Esophagus squamous epithelium (tissue), 5 donors: ENCODE results near the gene ZBTB24. TPM values are rescaled to one million over a fixed set of nuclear protein-coding genes. Genes with fewer than 3 reads are reported as not detected.

Experiments
- DNase-seq: peaks from one replicate; lab custom pipeline; 2025; lab: John Stamatoyannopoulos, UW
- H3K27ac ChIP-seq, 4 donors: fragments of 200-600 bp; sonication (generic); one replicate each; pipeline ENCODE4 v1.5.1; 2016 to 2019; ENCODE audit warnings: mild to moderate bottlenecking in 1 of 4
- H3K27me3 ChIP-seq, 4 donors: fragments of 200-600 bp; sonication (generic); 1 replicate in 3 of 4; 2 replicates in 1 of 4; pipeline versions ENCODE4 v1.5.1 to v1.6.0; 2017 to 2021; ENCODE audit warnings: antibody characterized with exemption in 1 of 4
- H3K36me3 ChIP-seq, 3 donors: fragments of 200-600 bp; sonication (generic); one replicate each; pipeline ENCODE4 v1.5.1; 2016 to 2019
- H3K4me1 ChIP-seq, 3 donors: fragments of 200-600 bp; sonication (generic); one replicate each; pipeline ENCODE4 v1.5.1; 2017 to 2019
- H3K4me3 ChIP-seq, 4 donors: fragments of 200-600 bp; sonication (generic); 1 replicate in 3 of 4; 2 replicates in 1 of 4; pipeline ENCODE4 v1.5.1; 2016 to 2019; ENCODE audit warnings: mild to moderate bottlenecking in 2 of 4, moderate library complexity in 1 of 4
- H3K9me3 ChIP-seq, 3 donors: fragments of 200-600 bp; sonication (generic); one replicate each; pipeline ENCODE4 v1.5.1; 2016 to 2019
- CTCF ChIP-seq, 6 experiments: fragments of 450-650 bp in 4 of 6; fragments of 200-600 bp in 2 of 6; sonication (generic) in 2 of 6; IDR thresholded peaks; one replicate each; pipeline ENCODE4 v1.5.1; 2016 to 2019; ENCODE audit warnings: antibody characterized with exemption in 6 of 6, mild to moderate bottlenecking in 4 of 6, moderate library complexity in 4 of 6
- POLR2A ChIP-seq, 4 donors: fragments of 450-650 bp; IDR thresholded peaks; one replicate each; pipeline ENCODE4 v1.6.1; 2017; ENCODE audit warnings: antibody characterized with exemption in 4 of 4, mild to moderate bottlenecking in 4 of 4, moderate library complexity in 3 of 4
- WGBS, 2 donors: methylation state at CpG; one replicate each; pipeline ENCODE4 v1.1.5; 2018; 5-methylcytosine and 5-hydroxymethylcytosine counted together
- intact Hi-C: fragments of 100-400 bp; cut with DNase I; formaldehyde crosslinking; loops from one replicate; pipeline ENCODE4 v1.15.0; 2022
- total RNA-seq, 4 donors: library from RNA; depleted of rRNA; stranded (reverse); fragments of >200 nt; gene quantifications; one replicate each; pipeline ENCODE4 v1.1.0, GENCODE V29; 2016
- donor health status: DM: yes; HTN: yes; CAD: no.

The ZBTB24 gene
- total RNA-seq, 4 donors from 2014 or later = 3.9 to 8.4 (median 7.0) TPM

- Histone ChIP-seq H3K4me3 (peak overlapping the region in 1 of 4 donors; percentile 21), H3K27me3 (no peaks in the 10 kb centered on the region), H3K27ac (no peak overlapping the region), H3K4me1 (peaks cover 30 to 69% (median 54%) of the 10 kb centered on the region in 3 donors), H3K36me3 (peaks cover 15 to 62% (median 21%) of the 10 kb centered on the region in 3 donors), H3K9me3 (no peaks in the 10 kb centered on the region)
- intact Hi-C loops = no loop called here
- no peak for DNase-seq
- no peak for TF ChIP-seq POLR2A (IDR thresholded peaks at IDR 0.05)
- no peak for TF ChIP-seq CTCF (IDR thresholded peaks at IDR 0.05)
- WGBS, 2 donors = 70 to 77% methylated on average over 5 of the region's 5 CpGs
These were observed 4.0 kb downstream of the ZBTB24 start for GRCh38 chr6:109478841-109479624.

- intact Hi-C loops = no loop called here
- H3K36me3 ChIP-seq = peaks cover 15 to 69% (median 21%) of the 10 kb centered on the region in 3 donors
- no peak overlapping the region for H3K27ac ChIP-seq
- H3K4me1 ChIP-seq = peaks cover 30 to 64% (median 54%) of the 10 kb centered on the region in 3 donors
- no peak for DNase-seq
- 81 to 84% methylated on average over 9 of the region's 9 CpGs for WGBS, 2 donors
- no peaks in the 10 kb centered on the region for H3K27me3 ChIP-seq
- TF ChIP-seq POLR2A (IDR thresholded peaks at IDR 0.05) = no peak
- TF ChIP-seq CTCF (IDR thresholded peaks at IDR 0.05) = no peak
- H3K9me3 ChIP-seq = no peaks in the 10 kb centered on the region
- H3K4me3 ChIP-seq = no peak overlapping the region
These were observed 4.7 kb downstream of the ZBTB24 start for GRCh38 chr6:109478222-109478805.

- H3K27me3 ChIP-seq = no peaks in the 10 kb centered on the region
- intact Hi-C loops = no loop called here
- H3K27ac ChIP-seq = no peak overlapping the region
- 80 to 90% methylated on average over 1 to 2 of the region's 2 CpGs for WGBS, 2 donors
- no peak for DNase-seq
- no peaks in the 10 kb centered on the region for H3K9me3 ChIP-seq
- no peak for TF ChIP-seq POLR2A (IDR thresholded peaks at IDR 0.05)
- TF ChIP-seq CTCF (IDR thresholded peaks at IDR 0.05) = no peak
- peaks cover 15 to 75% (median 21%) of the 10 kb centered on the region in 3 donors for H3K36me3 ChIP-seq
- H3K4me3 ChIP-seq = no peak overlapping the region
- H3K4me1 ChIP-seq = peaks cover 30 to 63% (median 54%) of the 10 kb centered on the region in 3 donors
These were observed 5.3 kb downstream of the ZBTB24 start for GRCh38 chr6:109477725-109478124.

GRCh38 chr6:109477184-109477583, 5.8 kb downstream of the ZBTB24 start:
- no peak for DNase-seq
- peaks cover 28 to 58% (median 53%) of the 10 kb centered on the region in 3 donors for H3K4me1 ChIP-seq
- no peak overlapping the region for H3K4me3 ChIP-seq
- no peaks in the 10 kb centered on the region for H3K27me3 ChIP-seq
- no peaks in the 10 kb centered on the region for H3K9me3 ChIP-seq
- 100% methylated on average over 2 of the region's 2 CpGs for WGBS, 2 donors
- intact Hi-C loops = no loop called here
- H3K36me3 ChIP-seq = peaks cover 15 to 80% (median 26%) of the 10 kb centered on the region in 3 donors
- H3K27ac ChIP-seq = no peak overlapping the region
- TF ChIP-seq POLR2A (IDR thresholded peaks at IDR 0.05) = no peak
- TF ChIP-seq CTCF (IDR thresholded peaks at IDR 0.05) = no peak

GRCh38 chr6:109475625-109476024, 7.4 kb downstream of the ZBTB24 start:
- H3K4me3 ChIP-seq = no peak overlapping the region
- peaks cover 10 to 84% (median 36%) of the 10 kb centered on the region in 3 donors for H3K36me3 ChIP-seq
- intact Hi-C loops = no loop called here
- 92 to 96% methylated on average over 2 of the region's 2 CpGs for WGBS, 2 donors
- H3K27me3 ChIP-seq = no peaks in the 10 kb centered on the region
- peaks cover 21 to 42% (median 37%) of the 10 kb centered on the region in 3 donors for H3K4me1 ChIP-seq
- no peak for TF ChIP-seq CTCF (IDR thresholded peaks at IDR 0.05)
- no peak for TF ChIP-seq POLR2A (IDR thresholded peaks at IDR 0.05)
- H3K27ac ChIP-seq = no peak overlapping the region
- no peak for DNase-seq
- no peaks in the 10 kb centered on the region for H3K9me3 ChIP-seq
